ENCODE data around the gene TXNL4A.

TXNL4A gene

DNA sequence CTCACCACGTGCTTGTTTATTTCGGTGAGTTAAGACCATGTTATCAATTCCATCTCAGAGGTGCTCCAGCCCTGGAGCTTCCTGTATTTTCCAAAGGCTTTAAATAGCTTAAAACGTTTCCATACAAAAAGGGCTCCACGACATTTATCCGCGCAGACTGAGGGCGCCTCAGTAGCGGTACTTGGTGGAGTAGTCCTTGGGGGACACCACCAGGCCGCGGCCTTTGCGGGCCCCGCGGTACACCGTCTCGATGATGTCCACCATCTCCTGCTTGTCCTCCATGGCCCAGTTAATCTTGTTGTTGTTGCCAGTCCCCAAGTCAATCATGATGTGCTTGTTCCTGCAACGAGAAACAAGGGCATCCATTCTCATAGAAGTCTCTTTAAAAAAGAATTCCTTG is 14.8 kb downstream of the TXNL4A start:
- ChIA-PET POLR2A (no interaction called here), CTCF (no interaction called here)
- H3K4me3 ChIP-seq (ENCODE audit: low read depth, low read length): no peak overlapping the region
- peaks cover 6% of the 10 kb centered on the region for H3K4me1 ChIP-seq (ENCODE audit: control insufficient read depth, insufficient read depth, low read length)
- TF ChIP-seq, protein P1, sequence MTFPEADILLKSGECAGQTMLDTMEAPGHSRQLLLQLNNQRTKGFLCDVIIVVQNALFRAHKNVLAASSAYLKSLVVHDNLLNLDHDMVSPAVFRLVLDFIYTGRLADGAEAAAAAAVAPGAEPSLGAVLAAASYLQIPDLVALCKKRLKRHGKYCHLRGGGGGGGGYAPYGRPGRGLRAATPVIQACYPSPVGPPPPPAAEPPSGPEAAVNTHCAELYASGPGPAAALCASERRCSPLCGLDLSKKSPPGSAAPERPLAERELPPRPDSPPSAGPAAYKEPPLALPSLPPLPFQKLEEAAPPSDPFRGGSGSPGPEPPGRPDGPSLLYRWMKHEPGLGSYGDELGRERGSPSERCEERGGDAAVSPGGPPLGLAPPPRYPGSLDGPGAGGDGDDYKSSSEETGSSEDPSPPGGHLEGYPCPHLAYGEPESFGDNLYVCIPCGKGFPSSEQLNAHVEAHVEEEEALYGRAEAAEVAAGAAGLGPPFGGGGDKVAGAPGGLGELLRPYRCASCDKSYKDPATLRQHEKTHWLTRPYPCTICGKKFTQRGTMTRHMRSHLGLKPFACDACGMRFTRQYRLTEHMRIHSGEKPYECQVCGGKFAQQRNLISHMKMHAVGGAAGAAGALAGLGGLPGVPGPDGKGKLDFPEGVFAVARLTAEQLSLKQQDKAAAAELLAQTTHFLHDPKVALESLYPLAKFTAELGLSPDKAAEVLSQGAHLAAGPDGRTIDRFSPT (tag by site-specific recombination; IDR thresholded peaks at IDR 0.05): no peak
- TF ChIP-seq ZBTB17 (tag by site-specific recombination; IDR thresholded peaks at IDR 0.05) (no peak), ZNF76 (tag by site-specific recombination; IDR thresholded peaks at IDR 0.05; ENCODE audit: borderline replicate concordance, low read depth) (no peak), KLF7 (tag by site-specific recombination; IDR thresholded peaks at IDR 0.05; ENCODE audit: borderline replicate concordance) (no peak), BCL6B (tag by site-specific recombination; IDR thresholded peaks at IDR 0.05) (no peak), ZNF248 (tag by site-specific recombination; IDR thresholded peaks at IDR 0.05) (no peak), ZNF239 (tag by site-specific recombination; IDR thresholded peaks at IDR 0.05) (no peak), ZNF266 (tag by site-specific recombination; IDR thresholded peaks at IDR 0.05; ENCODE audit: low read depth) (no peak), KLF9 (tag by site-specific recombination; IDR thresholded peaks at IDR 0.05; ENCODE audit: low read depth) (no peak)
- TF ChIP-seq, protein P2, sequence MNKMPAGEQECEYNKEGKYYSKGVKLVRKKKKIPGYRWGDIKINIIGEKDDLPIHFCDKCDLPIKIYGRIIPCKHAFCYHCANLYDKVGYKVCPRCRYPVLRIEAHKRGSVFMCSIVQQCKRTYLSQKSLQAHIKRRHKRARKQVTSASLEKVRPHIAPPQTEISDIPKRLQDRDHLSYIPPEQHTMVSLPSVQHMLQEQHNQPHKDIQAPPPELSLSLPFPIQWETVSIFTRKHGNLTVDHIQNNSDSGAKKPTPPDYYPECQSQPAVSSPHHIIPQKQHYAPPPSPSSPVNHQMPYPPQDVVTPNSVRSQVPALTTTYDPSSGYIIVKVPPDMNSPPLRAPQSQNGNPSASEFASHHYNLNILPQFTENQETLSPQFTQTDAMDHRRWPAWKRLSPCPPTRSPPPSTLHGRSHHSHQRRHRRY (tag by site-specific recombination; IDR thresholded peaks at IDR 0.05): no peak
- TF ChIP-seq, protein P3, sequence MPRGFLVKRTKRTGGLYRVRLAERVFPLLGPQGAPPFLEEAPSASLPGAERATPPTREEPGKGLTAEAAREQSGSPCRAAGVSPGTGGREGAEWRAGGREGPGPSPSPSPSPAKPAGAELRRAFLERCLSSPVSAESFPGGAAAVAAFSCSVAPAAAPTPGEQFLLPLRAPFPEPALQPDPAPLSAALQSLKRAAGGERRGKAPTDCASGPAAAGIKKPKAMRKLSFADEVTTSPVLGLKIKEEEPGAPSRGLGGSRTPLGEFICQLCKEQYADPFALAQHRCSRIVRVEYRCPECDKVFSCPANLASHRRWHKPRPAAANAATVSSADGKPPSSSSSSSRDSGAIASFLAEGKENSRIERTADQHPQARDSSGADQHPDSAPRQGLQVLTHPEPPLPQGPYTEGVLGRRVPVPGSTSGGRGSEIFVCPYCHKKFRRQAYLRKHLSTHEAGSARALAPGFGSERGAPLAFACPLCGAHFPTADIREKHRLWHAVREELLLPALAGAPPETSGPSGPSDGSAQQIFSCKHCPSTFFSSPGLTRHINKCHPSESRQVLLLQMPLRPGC (tag by site-specific recombination; IDR thresholded peaks at IDR 0.05): no peak
- H3K9me3 ChIP-seq (ENCODE audit: control insufficient read depth, insufficient read depth, low read depth, low read length): no peaks in the 10 kb centered on the region
- no peak overlapping the region for H3K27ac ChIP-seq (ENCODE audit: extremely low read depth, low read depth, low read length)
- peaks cover 35 to 70% of the 10 kb centered on the region in 2 experiments for H3K36me3 ChIP-seq (ENCODE audit: control insufficient read depth in 2 of 2, insufficient read depth in 1 of 2, low read length in 2 of 2)

DNA sequence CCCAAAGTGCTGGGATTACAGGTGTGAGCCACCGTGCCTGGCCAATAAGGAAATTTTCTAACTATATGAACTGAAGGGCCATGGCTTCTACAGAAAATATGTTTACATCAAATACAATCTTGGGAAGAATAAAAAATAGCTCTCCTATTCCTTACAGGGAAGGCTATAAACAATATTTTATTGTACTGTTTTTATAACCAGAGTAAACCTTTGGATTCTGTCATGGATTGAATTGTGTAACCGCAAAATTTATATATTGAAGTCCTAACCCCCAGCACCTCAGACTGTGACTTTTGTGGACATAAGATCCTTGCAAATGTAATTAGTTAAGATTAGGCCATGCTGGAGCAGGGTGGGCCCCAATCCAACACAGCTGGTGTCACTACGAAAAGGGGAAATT is 15.6 kb downstream of the TXNL4A start:
- POLR2A ChIA-PET: no interaction called here
- no peak overlapping the region for H3K4me3 ChIP-seq (ENCODE audit: low read depth, low read length)
- CTCF ChIA-PET: interaction anchor here (0.6 kb wide), 1 partner anchor 176 kb away, joined by 3 read pairs; no protein-coding TSS in a partner anchor
- H3K36me3 ChIP-seq (ENCODE audit: control insufficient read depth in 2 of 2, insufficient read depth in 1 of 2, low read length in 2 of 2): peaks cover 37 to 72% of the 10 kb centered on the region in 2 experiments
- no peaks in the 10 kb centered on the region for H3K9me3 ChIP-seq (ENCODE audit: control insufficient read depth, insufficient read depth, low read depth, low read length)
- H3K27ac ChIP-seq (ENCODE audit: extremely low read depth, low read depth, low read length): no peak overlapping the region
- H3K4me1 ChIP-seq (ENCODE audit: control insufficient read depth, insufficient read depth, low read length): peaks cover 3% of the 10 kb centered on the region; the same call in 1 of the 2 replicates
- TF ChIP-seq ZNF658 (tag by site-specific recombination; IDR thresholded peaks at IDR 0.05) (no peak), SETDB1 (IDR thresholded peaks at IDR 0.05; ENCODE audit: insufficient read length, low read length) (no peak), ZNF707 (tag by site-specific recombination; IDR thresholded peaks at IDR 0.05) (no peak), ZFP3 (tag by site-specific recombination; IDR thresholded peaks at IDR 0.05; ENCODE audit: low read depth) (no peak), ZNF362 (tag by site-specific recombination; IDR thresholded peaks at IDR 0.05) (no peak), ZNF132 (tag by site-specific recombination; IDR thresholded peaks at IDR 0.05; ENCODE audit: borderline replicate concordance) (no peak), GLI2 (tag by site-specific recombination; IDR thresholded peaks at IDR 0.05; ENCODE audit: borderline replicate concordance, low read depth) (no peak), GLIS1 (tag by site-specific recombination; IDR thresholded peaks at IDR 0.05) (no peak), ZNF266 (tag by site-specific recombination; IDR thresholded peaks at IDR 0.05; ENCODE audit: low read depth) (no peak), ZNF18 (tag by site-specific recombination; IDR thresholded peaks at IDR 0.05) (no peak), ZNF473 (tag by site-specific recombination; IDR thresholded peaks at IDR 0.05) (no peak), TRIM28 (IDR thresholded peaks at IDR 0.05; ENCODE audit: borderline replicate concordance, low read length) (no peak), ZNF621 (tag by site-specific recombination; IDR thresholded peaks at IDR 0.05) (no peak)
- TF ChIP-seq, protein P4, sequence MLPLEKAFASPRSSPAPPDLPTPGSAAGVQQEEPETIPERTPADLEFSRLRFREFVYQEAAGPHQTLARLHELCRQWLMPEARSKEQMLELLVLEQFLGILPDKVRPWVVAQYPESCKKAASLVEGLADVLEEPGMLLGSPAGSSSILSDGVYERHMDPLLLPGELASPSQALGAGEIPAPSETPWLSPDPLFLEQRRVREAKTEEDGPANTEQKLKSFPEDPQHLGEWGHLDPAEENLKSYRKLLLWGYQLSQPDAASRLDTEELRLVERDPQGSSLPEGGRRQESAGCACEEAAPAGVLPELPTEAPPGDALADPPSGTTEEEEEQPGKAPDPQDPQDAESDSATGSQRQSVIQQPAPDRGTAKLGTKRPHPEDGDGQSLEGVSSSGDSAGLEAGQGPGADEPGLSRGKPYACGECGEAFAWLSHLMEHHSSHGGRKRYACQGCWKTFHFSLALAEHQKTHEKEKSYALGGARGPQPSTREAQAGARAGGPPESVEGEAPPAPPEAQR (tag by site-specific recombination; IDR thresholded peaks at IDR 0.05): no peak

Measured in HEK293 (cell line).